SK-N-SH (cell line): Measurements from ENCODE around the gene NTSR1.

Source experiments
- EP300 ChIP-seq, 2 experiments: IDR thresholded peaks; 2 replicates each; pipeline versions ENCODE4 v1.4.0 to v1.6.1; 2012; ENCODE audit warnings: borderline replicate concordance in 1 of 2, low read depth in 1 of 2, low read length in 1 of 2
- TAF1 ChIP-seq: IDR thresholded peaks from 2 replicates; pipeline ENCODE4 v1.6.1; 2012; ENCODE audit warnings: low read depth, mild to moderate bottlenecking, low read length, moderate library complexity, borderline replicate concordance

DNA sequence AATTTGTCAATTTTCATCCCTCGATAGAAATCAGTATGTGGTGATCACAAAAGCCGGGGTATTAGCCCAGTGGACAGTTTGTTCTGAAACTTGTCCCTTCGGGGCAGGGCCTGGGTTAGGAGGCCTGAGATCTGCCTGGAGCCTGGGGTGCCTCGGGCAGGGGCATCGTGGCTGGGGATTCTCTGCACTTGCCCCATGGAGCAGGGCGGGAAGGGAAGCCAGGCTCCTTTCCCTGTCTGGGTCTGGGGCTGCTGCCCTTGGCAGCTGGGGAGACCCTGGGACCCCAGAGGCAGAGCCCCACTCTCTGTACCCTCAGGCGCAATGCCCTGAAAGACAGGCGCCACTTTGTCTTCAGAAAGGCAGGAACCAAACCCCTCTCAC lies 27.4 kb downstream of the NTSR1 start:
- no peak for TF ChIP-seq TAF1
- no peak for TF ChIP-seq EP300 (IDR thresholded peaks at IDR 0.05; ENCODE audit: borderline replicate concordance in 1 of 2, low read depth in 1 of 2, low read length in 1 of 2)
